ENCODE results near the gene TMEM218.

- TF ChIP-seq, protein P1, sequence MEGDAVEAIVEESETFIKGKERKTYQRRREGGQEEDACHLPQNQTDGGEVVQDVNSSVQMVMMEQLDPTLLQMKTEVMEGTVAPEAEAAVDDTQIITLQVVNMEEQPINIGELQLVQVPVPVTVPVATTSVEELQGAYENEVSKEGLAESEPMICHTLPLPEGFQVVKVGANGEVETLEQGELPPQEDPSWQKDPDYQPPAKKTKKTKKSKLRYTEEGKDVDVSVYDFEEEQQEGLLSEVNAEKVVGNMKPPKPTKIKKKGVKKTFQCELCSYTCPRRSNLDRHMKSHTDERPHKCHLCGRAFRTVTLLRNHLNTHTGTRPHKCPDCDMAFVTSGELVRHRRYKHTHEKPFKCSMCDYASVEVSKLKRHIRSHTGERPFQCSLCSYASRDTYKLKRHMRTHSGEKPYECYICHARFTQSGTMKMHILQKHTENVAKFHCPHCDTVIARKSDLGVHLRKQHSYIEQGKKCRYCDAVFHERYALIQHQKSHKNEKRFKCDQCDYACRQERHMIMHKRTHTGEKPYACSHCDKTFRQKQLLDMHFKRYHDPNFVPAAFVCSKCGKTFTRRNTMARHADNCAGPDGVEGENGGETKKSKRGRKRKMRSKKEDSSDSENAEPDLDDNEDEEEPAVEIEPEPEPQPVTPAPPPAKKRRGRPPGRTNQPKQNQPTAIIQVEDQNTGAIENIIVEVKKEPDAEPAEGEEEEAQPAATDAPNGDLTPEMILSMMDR (conservative IDR thresholded peaks at IDR 0.05 in 1 of 2, IDR thresholded peaks at IDR 0.05 in 1 of 2; ENCODE audit: low read depth in 1 of 2, low read length in 2 of 2), result no peak
- TF ChIP-seq EZH2 (IDR thresholded peaks at IDR 0.05; ENCODE audit: low read length, missing control alignments), result no peak
Measured at GRCh38 chr11:125132071-125132470, 20.6 kb upstream of the TMEM218 start.
